ENCODE data around the gene VGF.
A peak's percentile ranks its signal among the peaks of the same experiment; 100 is the strongest.
"Not testable (repeated sequence)": the region's sequence is repeated elsewhere in the genome, so short reads cannot be mapped to it uniquely, and the experiment has no call there.

The VGF gene

DNA sequence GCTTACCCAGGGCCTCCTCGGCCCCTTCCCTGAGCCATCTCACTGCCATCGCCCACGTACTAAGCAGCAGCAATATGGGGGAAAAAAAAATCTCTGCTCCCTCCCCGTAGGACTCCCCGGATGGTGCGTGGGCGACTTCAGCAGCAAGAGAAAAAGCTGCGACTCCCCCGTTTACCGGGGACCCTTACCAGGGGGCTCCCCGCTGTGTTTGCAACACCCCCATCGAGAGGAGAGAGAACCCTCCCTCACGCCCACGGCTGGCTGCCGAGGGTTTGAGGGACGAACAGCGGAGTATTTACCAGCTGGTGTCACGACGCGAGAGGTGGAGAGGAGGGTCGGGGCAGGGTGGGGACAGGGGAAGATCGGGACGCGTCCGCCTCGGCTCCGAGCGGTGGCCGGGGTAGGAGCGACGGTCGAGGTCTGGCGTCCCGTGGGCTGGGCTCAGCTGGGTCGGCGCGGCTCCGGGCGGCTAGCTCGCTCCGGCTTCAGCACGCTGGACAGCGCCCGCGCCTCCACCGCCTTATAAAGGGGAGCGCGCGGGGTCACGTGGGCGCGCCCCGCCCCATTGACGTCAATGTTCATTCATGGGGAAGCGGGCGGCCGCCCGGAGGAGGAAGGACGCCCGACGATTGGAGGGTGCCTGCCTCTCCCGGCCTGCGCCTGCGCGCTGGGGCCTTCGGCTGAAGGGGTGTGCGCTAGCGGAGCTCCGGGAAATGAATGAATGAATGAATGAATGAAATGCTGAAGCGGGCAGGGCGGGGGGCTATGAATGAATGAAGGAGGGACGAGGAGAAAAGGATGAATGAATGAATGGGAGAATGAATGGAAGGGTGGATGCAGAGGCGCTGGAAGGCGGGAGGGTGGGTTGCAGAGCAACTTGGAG, at the start of gene VGF:
Gene VGF, minus strand, starts transcription at position 495 of the 883 bp plus-strand sequence. CDS start 726 bp downstream, outside the sequence.
- peak; percentile 99 for DNase-seq (ENCODE audit: low spot score)

DNA sequence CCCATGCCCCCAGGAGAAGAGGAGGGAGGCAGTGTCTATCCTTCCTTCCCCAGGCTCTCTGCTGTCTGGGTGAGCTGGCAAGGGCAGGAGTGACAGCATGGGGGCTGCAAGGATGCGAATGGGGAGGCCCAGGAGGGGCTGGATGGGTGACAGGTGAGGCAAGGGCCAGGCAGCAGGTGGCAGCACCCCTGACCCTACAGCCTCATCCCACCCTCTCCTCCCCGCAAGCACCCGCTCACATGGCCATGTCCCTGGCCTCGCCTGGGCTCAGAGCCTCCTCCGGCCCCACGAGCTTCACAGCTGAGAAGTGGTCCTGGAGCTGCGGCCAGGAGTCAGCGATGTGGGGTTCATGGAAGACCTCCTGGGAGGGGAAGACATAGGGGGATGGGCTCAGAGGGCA, 46.6 kb upstream of the VGF start:
- DNase-seq (ENCODE audit: low spot score), result no peak

DNA sequence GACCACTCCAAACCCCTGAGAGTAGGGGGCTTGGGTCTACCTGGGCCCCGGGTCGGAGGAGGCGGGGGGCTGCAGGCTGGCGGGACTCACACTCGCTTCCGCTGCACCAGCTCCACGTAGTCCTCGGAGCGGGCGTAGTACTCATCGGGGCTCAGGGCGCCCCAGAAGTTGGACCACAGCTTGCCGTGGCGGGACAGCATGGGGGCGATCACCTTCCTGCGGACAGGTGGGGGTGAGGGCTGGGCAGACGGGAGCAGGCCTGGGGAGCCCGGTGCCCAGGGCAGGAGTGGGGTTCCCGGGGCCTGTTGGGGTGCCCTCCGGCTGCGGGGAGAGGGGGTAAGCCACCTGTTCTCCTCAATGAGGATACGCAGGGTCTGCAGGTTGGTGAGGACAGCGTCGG, 46.1 kb upstream of the VGF start:
- DNase-seq (ENCODE audit: low spot score), result no peak

DNA sequence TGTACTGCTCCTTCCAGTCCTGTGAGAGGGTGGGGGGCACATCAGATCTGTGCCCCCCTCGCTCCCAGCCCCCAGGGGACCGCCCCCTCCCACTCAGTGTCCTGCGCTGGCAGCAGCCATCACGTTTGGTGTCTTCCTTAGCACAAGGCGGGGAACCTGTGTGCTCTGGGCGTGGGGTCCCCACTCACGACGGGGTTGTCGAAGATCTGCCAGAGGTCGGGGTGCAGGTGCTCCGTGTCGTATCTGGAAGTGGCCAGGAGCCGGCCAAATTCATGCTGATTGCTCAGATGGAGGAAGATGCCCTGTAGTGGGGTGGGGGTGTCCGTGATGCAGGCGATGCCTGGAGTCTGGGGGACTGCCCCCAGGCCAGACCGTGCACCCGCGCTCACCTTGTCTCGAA, 44.8 kb upstream of the VGF start:
- no peak for DNase-seq (ENCODE audit: low spot score)

DNA sequence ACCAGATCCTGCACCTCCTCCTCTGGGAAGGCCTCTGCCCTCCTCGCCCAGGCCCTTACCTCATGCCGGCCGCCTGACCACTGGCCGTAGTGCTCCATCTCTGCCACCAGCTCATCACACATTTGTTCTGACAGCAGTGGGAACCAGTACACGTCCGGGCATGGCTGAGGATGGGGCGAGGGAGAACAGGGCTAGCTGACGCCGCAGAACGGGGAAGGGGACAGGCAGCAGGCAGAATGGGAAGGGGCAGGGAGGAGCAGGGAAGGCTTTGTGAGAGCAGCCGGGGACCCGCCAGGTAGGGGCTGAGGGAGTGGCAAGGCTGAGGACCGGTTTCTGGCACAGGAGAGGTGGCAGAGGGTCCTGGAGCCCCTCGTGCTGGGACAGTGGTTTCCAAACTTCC, 43.4 kb upstream of the VGF start:
- DNase-seq (ENCODE audit: low spot score), result no peak

DNA sequence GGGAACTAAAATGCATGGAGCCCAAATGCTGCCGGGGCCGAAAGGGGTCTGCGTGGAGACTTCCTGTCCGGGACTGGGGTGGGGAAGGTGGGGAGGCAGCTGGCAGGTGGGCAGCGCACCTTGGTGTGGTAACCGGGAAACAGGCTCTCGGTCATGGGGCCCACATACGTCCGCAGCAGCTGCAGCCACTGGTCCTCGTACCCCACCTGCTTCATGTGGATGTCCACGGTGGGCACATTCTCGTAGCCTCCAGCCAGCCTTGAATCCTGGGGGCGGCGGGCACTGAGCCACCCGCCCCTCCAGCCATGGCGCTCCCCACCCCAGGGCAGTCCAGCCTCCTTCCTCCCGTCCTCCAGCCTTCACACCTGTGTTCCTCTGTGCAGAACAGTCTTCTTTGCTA, 42.1 kb upstream of the VGF start:
- no peak for DNase-seq (ENCODE audit: low spot score)

DNA sequence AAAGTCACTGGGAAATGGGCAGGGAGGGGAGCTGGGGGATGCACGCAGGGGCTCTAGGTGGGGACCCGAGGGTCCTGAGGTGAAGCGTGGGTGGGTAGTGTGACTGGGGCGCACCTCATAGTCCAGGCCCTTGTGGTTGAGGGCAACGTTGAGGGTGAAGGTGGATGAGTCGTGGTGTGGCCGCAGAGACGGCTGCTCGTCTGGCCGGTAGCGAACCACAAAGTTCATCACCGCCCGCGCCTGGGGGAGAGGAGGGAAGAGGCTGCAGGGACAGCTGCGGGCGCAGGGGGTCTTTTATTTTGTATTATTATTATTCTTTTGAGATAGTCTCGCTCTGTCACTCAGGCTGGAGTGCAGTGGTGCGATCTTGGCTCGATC, 41.3 kb upstream of the VGF start:
- no peak for DNase-seq (ENCODE audit: low spot score)

DNA sequence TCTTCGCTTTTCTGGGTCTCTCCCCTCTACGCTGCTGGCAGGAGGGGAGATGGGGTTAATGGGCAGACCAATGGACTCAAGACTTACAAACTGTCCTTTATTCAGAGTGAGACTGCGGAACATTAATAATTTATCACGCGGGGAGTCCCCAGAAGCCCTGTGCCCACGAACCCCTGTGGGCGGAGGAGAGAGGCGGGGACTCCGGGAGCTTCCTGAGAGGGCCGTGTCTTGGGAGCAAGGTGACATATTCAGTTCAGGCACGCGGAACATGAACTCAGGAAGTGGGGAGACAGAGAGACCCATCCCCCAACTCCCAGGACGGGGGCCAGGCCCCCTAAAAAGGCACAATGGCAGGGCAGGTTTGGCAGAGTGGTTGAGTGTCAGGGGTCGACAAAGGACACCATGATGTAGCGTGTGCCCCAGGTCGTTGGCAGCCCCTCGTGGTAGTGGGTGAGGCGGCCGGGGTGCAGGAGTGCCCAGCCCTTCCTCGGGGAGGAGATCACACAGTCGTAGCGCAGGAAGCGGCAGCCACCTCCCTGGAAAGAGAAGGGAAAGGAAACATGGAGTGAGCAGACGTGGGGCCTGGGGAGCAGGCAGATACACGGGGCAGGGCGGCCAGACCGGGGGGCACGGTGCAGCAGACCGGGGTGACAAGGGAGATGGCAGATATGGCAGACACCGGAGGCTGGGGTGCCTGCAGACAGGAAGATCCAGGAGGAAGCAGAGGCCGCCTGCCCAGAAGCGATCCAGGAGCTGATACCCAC, 40.7 kb upstream of the VGF start:
- DNase-seq (ENCODE audit: low spot score), result no peak

DNA sequence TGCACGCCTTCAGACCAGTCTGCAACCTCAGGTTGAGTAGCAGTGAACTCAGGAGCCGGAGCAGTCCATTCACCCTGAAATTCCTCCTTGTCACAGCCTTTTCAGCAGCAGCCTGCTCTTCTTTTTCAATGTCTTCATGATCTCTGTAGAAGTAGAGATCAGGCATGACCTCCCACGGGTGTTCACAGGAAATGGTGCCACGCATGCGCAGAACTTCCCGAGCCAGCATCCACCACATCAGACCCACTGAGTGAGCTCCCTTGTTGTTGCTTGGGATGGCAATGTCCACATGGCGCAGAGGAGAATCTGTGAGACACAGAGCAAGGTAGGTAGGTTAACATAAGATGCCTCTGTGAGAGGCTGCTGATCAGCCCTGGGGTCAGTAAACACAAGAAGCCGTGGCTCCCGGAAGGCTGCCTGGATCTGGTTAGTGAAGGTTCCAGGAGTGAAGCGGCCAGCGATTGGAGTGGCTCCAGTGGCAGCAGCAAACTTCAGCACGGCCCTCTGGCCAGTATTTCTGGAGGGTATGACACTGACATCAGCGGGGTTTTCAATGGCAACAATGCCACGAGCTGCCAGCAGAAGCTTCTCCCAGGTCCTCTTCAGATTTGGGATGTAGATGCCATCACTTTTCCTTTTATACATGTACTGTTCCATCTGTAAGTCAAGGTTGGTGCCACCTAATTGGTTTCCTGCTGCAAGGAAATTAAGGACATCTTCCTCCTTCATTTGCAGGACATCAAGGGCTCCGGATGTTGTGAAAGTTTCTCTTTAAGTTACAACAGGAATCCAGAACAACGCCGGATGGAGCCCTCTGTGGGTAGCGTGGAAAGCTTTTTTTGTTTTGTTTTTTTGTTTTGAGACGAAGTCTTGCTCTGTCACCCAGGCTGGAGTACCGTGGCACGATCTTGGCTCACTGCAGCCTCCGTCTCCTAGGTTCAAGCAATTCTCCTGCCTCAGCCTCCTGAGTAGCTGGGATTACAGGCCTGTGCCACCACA, 38.7 kb upstream of the VGF start:
- not testable (repeated sequence) for DNase-seq (ENCODE audit: low spot score)

DNA sequence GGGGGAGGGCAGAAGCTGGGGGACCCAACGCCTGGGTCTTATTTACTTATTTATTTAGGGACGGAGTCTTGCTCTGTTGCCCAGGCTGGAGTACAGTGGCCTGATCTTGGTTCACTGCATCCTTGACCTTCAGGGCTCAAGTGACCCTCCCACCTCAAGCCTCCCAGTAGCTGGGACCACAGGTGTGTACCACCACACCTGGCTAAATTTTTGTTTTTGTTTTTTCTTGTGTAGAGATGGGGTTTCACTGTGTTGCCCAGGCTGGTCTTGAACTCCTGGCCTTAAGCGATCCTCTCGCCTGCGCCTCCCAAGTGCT, 37.2 kb upstream of the VGF start:
- no peak for DNase-seq (ENCODE audit: low spot score)

DNA sequence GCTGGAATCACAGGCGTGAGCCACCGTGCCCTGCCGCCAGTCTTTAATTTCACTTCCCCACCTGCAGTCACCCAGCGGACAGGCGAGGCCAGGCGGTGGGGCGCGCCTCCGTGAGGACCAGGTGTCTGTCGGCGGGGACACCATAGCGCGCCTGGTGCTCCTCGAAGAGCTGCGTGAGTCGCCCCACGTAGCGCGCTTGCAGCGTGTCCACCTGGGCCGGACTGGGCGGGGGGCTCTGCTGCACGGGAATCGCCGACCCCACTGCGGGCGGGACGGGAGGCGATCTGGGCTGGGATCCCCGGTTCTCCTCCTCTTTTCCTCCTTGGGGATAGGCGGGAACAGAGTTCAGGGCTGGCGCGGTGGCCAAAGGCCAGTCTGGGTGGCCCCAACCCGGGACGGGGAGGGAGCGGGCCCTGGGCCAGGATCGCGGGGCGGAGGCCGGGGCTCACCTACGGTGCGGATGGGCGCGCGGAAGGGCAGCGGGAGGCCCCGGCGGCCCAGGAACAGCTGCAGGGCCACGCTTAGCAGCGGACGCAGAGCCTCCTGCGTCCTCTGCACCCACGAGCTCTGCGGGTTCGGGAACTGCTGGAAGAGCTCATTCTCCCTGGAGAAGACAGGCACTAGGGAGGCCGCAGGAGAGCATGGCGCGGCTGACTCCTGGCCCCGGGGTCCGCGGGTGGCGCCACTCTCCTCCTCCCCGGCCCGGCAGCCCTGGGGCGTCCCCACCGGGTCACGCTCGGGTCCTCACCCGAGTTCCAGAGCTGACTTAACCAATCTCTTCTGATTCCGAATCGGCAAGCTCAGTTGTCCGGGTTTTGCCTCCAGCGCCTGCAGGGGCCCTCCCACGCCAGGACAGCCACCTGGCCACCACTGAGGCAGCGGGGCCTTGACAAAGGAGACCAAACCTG, 36.6 kb upstream of the VGF start:
- peak; percentile 61 for DNase-seq (ENCODE audit: low spot score)

DNA sequence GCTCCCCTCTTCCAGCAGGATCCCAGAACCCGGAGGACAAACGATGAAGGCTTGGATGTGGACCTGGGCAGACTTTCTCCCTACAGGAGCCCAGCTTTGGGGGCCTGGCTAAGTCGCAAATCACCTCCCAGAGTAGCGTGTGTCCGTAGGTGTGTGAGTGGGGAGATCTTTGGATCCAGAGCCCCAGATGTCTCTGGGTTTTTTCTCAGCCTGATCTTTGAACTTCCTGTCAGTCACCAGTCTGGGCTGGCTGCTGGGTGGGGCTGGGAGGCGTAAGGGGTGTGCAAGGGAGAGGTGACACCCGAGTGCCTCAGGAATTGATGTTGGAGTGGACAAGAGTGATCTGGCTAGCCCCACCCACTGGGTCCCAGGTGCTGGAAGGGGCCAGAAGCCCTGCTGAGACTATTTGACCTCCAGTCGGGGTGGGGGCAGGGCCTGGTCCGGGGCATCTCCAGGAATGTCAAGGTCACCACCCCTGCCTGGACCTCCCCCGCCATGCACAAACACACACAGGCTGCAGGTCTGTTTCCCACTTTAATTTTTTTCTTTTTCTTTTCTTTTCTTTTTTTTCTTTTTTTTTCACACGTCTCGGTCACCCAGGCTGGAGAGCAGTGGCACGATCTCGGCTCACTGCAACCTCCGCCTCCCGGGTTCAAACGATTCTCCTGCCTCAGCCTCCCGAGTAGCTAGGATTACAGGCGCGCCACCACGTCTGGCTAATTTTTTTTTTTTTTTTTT, 35.7 kb upstream of the VGF start, which contains the start of gene MOGAT3:
Gene MOGAT3, minus strand, starts transcription at position 175 of the 738 bp plus-strand sequence. CDS start 182 bp downstream, outside the sequence.
- DNase-seq (ENCODE audit: low spot score), result peak; percentile 96

DNA sequence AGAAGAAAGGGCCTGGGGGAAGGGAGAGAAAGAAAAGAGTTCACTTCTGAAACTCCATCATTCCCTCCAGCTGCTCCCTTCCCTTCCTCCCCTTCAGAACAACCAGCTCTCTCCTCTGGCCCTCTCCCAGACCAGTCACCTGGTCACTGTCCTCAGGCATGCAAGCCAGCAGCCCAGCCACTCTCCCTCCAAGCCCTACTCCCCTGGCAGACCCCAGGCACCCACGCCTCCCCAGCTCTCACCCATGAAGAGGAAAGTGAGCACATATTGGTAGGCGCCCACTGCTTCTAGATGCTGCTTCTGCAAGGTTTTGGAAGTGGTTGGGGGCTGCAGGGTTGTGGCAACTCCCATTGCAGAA, 35.1 kb upstream of the VGF start:
- peak; percentile 62 for DNase-seq (ENCODE audit: low spot score)

DNA sequence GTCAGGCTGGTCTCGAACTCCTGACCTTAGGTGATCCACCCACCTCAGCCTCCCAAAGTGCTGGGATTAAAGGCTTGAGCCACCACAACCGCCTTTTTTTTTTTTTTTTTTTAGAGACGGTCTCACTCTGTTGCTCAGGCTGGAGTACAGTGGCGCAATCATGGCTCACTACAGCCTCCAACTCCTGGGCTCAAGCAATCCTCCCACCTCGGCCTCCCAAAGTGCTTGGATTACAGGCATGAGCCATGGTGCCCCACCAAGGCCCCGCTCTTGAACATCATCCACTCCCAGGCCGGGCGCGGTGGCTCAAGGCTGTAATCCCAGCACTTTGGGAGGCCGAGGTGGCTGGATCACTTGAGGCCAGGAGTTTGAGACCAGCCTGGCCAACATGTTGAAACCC, 34.2 kb upstream of the VGF start:
- DNase-seq (ENCODE audit: low spot score), result not testable (repeated sequence)

DNA sequence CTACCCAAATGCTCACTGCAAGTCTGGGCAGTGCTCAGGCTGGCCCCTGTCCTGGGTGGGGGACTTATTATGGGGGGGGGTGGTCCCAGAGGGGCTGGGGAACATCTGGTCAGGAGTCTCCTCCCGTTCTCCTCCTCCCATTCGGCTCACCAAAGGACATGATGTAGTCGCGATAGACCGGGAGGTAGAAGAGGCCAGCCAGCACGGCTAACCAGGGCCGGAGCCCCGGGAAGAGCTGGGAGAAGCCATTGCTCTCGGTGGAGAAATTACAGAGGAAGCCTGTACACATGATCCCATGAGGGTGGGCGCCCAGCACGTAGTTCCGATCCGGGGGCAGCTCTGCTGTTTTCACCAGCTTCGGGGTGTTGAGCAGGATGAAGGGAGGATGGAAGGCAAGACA, 33.1 kb upstream of the VGF start:
- DNase-seq (ENCODE audit: low spot score), result no peak

DNA sequence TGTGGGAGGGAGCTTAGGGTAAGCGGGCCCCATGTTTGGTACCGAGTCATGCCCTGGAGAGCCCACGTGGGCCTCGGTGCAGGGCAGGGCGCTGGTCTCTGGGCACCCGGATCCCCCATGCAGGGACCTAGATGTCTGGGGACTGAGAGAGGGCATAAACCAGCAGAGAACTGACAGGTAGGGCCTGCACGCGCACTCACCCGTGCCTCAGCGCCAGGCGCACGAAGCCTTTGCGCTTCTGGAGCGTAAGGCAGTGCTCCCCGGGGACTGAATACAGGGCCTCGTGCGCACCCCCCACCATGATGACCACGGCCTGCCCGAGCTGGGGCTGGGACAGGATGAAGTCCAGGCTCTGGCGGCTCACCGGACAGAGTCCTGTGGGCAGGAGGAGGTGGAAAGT, 32.6 kb upstream of the VGF start:
- DNase-seq (ENCODE audit: low spot score), result no peak

DNA sequence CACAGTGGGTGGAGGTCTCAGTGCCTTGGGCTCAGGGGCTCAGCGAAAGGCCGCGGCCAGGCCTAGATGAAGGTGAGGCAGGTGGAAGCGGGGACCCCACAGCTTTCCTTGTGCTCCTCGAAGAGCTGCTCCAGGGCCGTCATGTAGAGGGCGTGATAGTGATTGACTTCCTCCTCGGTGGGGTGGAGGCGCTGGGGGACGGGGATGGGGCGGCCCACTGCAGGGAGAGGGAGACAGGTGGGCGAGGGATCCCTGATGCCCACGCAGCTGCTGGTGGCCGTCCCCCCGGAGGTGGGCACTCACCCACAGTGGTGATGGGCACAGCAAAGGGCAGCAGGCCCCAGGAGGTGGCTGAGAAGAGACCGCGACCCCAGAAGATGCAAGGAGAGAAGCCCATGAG, 30.5 kb upstream of the VGF start:
- no peak for DNase-seq (ENCODE audit: low spot score)

DNA sequence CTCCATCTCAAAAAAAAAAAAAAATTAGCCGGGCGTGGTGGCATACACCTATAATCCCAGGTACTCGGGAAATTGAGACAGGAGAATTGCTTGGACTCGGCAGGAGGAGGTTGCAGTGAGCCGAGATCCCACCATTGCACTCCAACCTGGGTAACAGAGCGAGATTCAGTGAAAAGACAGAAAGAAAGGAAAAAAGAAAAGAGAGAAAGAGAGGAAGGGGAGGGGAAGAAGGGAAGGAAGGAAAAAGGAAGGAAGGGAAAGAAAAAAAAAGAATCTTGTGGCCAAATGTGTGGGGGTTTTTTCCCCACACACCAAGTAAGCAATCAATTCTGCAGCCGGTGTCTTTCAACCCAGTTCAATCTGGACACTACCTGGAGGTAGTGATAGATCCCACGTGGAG, 23.7 kb upstream of the VGF start:
- no peak for DNase-seq (ENCODE audit: low spot score)

DNA sequence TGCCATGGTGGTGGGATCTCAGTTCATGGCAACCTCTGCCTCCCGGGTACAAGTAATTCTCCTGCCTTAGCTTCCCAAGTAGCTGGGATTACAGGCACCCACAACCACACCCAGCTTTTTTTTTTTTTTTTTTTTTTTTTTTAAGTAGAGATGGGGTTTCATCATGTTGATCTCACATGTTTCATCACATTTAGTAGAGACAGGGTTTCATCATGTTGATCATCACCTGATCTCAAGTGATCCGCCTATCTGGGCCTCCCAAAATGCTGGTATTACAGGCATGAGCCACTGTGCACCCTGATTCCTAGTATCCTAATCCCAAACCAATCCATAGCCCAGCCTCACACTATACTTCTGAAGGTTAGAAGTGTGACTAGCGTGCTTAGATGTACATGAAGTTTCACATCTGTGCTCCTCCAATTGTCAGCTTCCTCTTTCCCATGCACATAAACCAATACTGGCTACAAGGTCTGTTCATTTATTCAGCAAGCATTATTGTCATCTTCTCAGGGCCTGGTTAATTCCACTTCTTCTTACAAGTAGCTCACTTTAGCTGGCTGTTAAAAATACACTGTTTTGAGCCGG, 21.6 kb upstream of the VGF start:
- no peak for DNase-seq (ENCODE audit: low spot score)

DNA sequence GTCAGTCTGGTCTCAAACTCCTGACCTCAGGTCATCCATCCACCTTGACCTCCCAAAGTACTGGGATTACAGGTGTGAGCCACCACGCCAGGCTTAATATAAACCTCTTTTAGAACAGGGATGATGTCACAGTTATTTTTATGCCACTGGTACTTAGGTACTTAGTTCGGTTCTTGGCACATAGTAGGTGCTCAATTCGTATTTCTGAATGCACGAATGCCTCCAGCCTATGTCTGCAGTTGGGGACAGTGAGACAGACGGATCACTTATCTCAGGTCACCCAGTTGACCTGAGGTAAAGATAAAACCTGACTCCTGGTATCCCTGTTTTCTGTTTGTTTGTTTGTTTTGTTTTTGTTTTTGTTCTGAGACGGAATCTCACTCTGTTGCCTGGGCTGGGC, 20.8 kb upstream of the VGF start:
- DNase-seq (ENCODE audit: low spot score), result no peak
